IPS-20b (cell line): ENCODE results near the gene SIGLEC6.

ENCODE experiments used
- H3K27ac ChIP-seq: one replicate; pipeline ENCODE4 v1.5.1; 2013; ENCODE audit warnings: low read length
- H3K27me3 ChIP-seq: 2 replicates; pipeline ENCODE4 v1.6.1; 2013; ENCODE audit warnings: mild to moderate bottlenecking, low read length, inconsistent platforms; ENCODE audit not compliant: insufficient read depth
- H3K36me3 ChIP-seq: 2 replicates; pipeline ENCODE4 v1.6.1; 2013; ENCODE audit warnings: low read depth, mild to moderate bottlenecking, inconsistent platforms, low read length, moderate library complexity; ENCODE audit not compliant: insufficient read depth
- H3K4me1 ChIP-seq: 2 replicates; pipeline ENCODE4 v1.6.1; 2013; ENCODE audit warnings: mild to moderate bottlenecking, control low read depth, inconsistent platforms, low read length, moderate library complexity; ENCODE audit not compliant: insufficient read depth
- H3K4me3 ChIP-seq: 2 replicates; pipeline ENCODE4 v1.5.1; 2013; ENCODE audit warnings: mild to moderate bottlenecking, low read length, inconsistent platforms
- H3K9ac ChIP-seq: 2 replicates; pipeline ENCODE4 v1.6.1; 2013; ENCODE audit warnings: low read depth, mild to moderate bottlenecking, inconsistent platforms, low read length, moderate library complexity
- H3K9me3 ChIP-seq: 2 replicates; pipeline ENCODE4 v1.6.1; 2013; ENCODE audit warnings: mild to moderate bottlenecking, low read depth, low read length, inconsistent platforms; ENCODE audit not compliant: insufficient read depth

The SIGLEC6 gene

DNA sequence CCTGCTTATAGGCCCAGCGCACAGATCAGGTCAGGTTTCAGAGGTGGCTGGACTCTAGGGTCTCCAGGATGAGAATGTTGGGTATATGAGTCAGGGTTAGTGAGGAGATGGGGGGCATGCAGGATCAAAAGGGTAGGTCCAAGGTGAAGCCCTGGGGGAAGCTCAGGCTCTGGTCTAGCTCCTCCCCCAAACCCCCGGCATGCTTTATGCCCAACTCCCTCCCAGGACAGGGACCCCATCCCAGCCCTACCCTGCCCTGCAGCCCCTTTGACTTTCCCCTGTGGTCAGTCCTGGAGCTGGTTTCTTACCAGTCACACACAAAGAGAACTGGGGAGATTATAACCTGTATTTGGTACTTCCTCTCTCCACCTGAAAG is 62.9 kb downstream of the SIGLEC6 start:
- H3K27ac ChIP-seq, result no peak overlapping the region
- no peaks in the 10 kb centered on the region for H3K9me3 ChIP-seq
- H3K36me3 ChIP-seq, result no peaks in the 10 kb centered on the region
- no peaks in the 10 kb centered on the region for H3K4me1 ChIP-seq
- no peak overlapping the region for H3K4me3 ChIP-seq
- H3K9ac ChIP-seq, result no peak overlapping the region
- H3K27me3 ChIP-seq, result peaks cover 41% of the 10 kb centered on the region

DNA sequence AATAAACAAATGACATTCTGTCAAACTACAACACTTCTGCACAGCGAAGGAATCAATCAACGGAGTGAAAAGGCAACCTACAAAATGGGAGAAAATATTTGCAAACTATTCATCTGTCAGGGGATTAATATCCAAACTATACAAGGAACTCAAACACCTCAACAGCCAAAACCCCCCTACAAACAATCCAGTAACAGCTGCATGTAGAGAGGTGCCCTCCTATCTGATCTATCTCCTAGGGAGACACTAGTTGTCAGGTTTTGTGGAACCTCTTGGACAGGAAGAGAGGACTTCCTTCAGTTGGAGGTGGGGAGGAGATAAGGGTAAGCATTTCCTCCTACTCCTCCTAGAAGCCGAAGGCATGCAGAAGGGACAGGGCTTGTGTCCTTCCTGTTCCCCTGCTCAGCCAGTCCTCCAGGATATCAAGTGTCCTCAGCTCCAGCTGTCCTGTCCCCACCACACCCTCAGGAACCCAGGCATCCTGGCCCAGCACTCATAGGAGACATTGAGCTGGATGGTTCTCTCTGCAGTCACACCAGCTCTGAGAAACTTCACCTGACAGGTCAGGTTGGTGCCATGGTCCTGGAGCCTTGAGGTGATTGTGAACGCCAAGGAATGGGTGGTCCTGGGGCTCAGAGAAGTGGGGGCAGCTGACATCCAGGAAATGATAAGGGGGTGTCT is 63.5 kb downstream of the SIGLEC6 start:
- H3K27me3 ChIP-seq, result peaks cover 42% of the 10 kb centered on the region
- H3K9me3 ChIP-seq, result no peaks in the 10 kb centered on the region
- no peak overlapping the region for H3K4me3 ChIP-seq
- no peak overlapping the region for H3K9ac ChIP-seq
- H3K36me3 ChIP-seq, result no peaks in the 10 kb centered on the region
- no peaks in the 10 kb centered on the region for H3K4me1 ChIP-seq
- H3K27ac ChIP-seq, result no peak overlapping the region
